D721Med (cell line): ENCODE measurements around the gene PTPRT.

Experiments used
- DNase-seq: peaks from one replicate; pipeline ENCODE4 v3.0.0; 2011; ENCODE audit warnings: low spot score; ENCODE audit not compliant: insufficient read length
- FAIRE-seq: peaks from 2 replicates; lab custom pipeline; 2011; peaks lifted over from hg19 to GRCh38; lab: Jason Lieb, UNC
- CTCF ChIP-seq: IDR thresholded peaks from 2 replicates; pipeline ENCODE4 v1.5.1; 2012; ENCODE audit warnings: mild to moderate bottlenecking, control low read depth; ENCODE audit not compliant: insufficient read depth; ENCODE audit errors: missing control alignments

PTPRT gene

GRCh38 chr20:42441196-42441863, 748.4 kb downstream of the PTPRT start:
- FAIRE-seq = no peak
- no peak for DNase-seq
- TF ChIP-seq CTCF = no peak

GRCh38 chr20:42435230-42435629, 754.5 kb downstream of the PTPRT start:
- no peak for FAIRE-seq
- DNase-seq = no peak
- no peak for TF ChIP-seq CTCF

GRCh38 chr20:42432496-42433334, 757.0 kb downstream of the PTPRT start:
- FAIRE-seq (no peak), DNase-seq (no peak)

GRCh38 chr20:42430598-42430997, 759.1 kb downstream of the PTPRT start:
- TF ChIP-seq CTCF = no peak
- DNase-seq = no peak
- FAIRE-seq = no peak

More at GRCh38 chr20:42432496-42433334, 757.0 kb downstream of the PTPRT start:
- TF ChIP-seq CTCF = no peak

GRCh38 chr20:42429761-42430458, 759.8 kb downstream of the PTPRT start:
- TF ChIP-seq CTCF = no peak
- DNase-seq (no peak), FAIRE-seq (no peak)

- FAIRE-seq = no peak
- DNase-seq = no peak
- TF ChIP-seq CTCF = no peak
Observed at GRCh38 chr20:42419814-42420532, 769.7 kb downstream of the PTPRT start.
